ENCODE data around the gene SPAG5.
"Not testable (repeated sequence)": the region's sequence is repeated elsewhere in the genome, so short reads cannot be mapped to it uniquely, and the experiment has no call there.

Gene SPAG5

DNA sequence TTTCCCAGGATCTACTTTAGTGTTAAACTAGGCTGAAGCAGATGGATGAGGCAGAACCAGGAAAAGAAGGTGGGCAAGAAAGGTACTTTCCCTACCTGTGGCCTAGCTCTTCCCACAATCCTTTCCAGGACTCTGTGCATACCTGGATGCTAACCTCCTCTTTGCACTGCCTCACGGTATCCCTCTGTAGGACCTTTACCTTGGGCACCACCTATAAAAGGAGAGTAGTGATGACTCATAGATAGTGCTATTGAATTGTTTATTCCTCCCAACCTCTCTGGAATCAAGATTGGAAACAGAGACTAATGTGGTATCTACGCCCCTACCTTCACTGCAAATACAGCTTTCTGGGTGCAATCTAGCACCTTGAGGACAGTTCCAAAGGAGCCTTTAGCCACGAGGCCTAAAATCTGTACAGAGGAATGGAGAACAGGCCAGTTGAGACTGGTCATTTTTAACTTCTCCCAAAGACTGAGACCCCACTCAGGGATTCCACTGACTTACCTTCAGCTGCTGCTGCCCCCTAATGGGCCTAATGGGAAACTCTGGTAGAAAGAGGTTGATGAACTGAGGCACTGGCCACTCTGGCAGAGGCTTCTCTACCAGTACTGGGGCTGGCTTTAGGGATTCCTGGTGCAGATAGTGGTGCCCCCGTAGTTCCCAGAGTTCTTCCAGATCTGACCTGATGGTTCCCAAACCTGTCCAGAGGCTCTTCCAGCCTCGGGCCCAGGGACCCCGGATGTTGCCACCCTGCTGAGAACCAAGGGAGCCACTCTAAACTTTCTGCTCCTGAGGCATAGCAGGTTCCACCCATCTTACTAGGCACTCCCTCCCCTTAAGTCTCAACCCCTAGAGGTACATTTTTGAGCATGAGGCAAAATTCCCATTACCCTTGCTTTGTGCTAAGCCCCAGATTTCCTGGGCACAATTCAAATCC, 14.4 kb upstream of the SPAG5 start:
- DNase-seq (ENCODE audit: low read depth in 2 of 2), result no peak

DNA sequence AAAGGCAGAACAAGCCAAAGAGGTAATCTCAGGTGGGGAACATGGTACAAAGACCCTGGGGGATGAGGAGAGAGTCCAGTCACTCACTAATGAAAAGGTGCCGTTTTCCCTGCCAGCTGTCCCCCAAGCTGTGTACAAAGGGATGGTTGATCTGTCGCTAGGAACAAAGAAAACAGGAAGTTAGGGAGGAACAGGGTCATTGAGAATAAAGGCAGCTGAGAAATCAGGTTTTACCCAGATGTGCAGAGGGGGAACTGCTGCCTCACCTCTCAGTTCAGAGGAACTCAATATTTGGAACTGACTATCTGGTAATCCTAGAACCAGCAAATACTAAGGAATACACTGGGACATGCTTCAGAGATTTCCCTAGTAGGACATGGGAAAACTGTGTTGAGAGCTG, 13.7 kb upstream of the SPAG5 start:
- DNase-seq (ENCODE audit: low read depth in 2 of 2), result no peak

DNA sequence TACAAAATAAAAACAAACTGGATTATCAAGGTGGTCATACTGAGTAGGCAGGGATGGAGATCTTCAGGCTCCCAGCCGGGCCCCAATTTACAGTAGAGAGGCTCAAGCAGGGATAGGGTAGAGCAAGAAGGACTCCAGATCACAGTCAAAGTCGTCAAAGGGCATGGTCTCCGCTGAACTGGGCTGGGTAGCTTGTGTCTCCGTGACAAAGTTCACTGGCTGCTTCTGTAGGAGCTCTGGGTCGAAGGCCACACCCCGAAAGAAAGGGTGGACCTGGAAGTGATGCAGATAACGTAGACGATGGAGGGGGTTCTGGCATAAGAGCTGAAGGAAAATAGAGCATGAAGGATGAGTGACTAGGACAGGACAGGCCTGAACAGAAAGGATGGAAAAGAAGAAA, 11.6 kb upstream of the SPAG5 start:
- no peak for DNase-seq (ENCODE audit: low read depth in 2 of 2)

DNA sequence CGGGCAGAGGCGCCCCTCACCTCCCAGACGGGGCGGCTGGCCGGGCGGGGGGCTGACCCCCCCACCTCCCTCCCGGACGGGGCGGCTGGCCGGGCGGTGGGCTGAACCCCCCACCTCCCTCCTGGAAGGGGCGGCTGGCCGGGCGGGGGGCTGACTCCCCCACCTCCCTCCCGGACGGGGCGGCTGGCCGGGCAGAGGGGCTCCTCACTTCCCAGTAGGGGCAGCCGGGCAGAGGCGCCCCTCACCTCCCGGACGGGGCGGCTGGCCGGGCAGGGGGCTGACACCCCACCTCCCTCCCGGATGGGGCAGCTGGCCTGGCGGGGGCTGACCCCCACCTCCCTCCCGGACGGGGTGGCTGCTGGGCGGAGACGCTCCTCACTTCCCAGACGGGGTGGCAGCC, 5.2 kb upstream of the SPAG5 start:
- not testable (repeated sequence) for DNase-seq (ENCODE audit: low read depth in 2 of 2)

DNA sequence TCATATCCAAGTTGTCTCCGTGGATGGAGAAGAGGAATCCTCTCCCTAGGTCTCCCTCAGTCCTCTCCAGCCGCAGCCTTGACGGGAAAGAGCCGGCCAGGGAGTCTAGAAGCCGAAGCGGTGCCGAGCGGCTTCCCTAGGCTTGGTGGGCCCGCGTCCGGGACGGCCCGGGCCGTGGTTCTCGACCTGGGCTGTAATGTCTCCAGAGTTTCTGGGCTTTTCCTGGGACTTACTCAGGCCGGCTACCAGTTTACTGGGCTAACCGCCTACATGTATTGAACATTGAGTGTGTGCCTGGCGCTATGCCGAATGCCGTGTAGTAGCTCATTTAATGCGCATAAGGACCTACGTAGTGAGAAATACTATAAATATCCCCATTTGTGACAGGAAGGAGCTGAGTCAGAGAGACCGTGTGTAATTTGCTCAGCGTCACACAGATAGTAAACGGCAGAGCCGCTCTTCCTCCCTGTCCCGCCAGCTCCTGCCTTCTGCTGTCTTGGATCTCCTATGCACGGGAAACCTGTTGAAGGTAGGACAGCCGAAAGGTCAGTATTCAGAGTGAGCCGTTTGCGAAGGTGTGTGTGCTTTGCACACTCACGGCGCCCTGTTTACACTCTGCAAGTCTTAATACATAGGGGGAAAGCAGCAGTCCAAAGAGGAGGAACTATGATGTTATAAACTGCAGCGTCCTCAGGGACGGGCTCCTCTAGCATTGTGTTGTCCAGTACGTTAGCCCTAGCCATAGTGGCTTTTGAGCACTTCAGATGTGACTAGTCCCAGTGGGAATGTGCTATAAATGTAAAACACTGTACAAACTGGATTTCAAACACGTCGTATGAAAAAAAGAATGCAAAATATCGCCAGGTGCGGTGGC, 723 bp upstream of the SPAG5 start:
- DNase-seq (ENCODE audit: low read depth in 2 of 2), result peak; percentile 57 to 62

DNA sequence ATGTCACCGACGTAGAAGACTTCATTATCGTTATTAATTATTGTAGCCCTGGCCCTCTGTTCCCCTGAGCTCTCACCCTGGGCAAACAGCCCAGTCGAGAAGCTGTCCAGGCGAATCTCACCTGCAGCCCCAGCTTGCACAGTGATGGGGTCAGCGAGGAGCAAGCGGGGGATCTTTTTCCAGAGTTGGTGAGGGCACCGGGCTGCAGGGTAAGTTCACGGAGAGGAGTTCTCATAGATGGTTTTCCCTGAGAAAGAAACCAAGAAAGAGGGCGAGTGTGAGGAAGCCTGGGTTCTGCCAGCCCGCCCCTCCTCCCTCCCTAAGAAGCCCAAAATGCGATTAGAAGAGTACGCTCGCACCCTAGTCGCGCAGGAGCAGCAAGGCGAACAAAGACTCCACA, 436 bp downstream of the SPAG5 start:
- no peak for DNase-seq (ENCODE audit: low read depth in 2 of 2)

DNA sequence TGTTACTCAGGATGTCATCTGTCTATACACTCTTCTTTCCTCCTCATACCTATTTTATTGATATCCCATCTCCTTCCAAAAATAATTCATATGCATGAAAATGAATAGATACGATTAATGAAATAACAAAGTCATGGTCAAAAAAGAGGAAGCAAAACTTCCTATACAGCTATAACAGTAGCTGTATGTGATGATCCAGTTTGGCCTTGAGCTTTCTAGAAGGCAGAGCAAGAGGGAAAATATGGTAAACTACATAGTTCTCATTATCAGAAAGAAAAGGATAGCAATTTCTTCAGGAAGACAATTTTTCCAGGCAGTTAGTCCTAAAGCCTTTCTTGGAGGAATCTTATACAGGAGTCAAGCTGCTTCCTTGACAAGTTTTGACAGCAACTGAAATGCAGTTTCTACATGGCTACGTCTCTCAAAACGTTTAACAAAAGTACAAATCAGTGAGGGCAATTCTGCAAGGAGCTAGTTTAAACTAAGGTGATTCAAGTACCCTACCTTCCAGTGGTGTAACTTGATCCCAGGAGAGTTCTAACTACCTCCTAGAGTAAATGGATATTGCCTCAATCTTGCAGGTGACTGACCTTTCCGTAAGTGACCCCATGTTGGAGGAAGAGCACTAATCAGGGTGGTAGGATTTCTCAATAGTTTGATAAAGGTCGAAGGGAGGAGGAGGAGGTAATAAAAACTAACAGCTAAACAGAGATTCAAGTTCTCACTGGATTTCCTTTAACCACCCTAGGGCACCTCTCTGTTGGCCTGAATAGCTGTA, 1.0 kb downstream of the SPAG5 start:
- DNase-seq (ENCODE audit: low read depth in 2 of 2), result no peak

DNA sequence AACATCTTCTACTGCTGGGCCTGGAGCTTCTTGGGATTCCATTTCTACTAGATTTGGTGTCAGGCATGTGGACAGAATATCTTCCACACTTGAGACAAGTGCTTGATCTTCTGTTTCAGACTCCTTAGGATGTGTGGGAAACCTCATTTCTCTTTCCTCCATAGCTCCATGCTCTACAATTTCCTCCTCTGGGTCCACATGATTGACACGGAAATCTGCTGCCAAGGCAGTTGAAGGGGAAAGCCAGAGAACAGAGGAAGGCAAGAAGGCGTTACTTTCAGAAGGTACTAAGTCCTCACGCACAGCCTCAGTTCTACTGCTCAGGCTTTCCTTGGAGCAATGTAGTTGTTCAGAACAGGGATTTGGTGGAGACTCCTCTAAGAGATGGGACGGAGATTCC, 6.6 kb downstream of the SPAG5 start:
- no peak for DNase-seq (ENCODE audit: low read depth in 2 of 2)

DNA sequence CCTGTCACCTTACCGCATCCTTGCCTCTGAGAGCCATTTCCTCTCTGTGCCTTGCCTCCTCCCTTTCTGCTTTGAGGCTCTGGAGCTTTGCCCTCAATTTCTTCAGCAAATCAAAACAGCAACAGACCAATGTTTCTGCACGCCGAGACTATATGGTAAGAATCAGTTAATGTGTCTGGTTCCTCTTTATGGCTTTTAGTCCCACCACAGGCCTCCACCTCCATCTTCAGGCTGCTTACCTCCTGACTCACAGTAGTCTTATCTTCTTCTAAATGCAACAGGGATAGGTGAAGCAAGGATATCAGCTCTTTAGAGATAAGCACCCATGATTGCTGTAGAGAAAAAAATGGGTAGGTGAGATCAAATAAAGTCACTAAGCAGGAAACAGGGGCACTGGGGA, 13.0 kb downstream of the SPAG5 start:
- DNase-seq (ENCODE audit: low read depth in 2 of 2), result no peak

DNA sequence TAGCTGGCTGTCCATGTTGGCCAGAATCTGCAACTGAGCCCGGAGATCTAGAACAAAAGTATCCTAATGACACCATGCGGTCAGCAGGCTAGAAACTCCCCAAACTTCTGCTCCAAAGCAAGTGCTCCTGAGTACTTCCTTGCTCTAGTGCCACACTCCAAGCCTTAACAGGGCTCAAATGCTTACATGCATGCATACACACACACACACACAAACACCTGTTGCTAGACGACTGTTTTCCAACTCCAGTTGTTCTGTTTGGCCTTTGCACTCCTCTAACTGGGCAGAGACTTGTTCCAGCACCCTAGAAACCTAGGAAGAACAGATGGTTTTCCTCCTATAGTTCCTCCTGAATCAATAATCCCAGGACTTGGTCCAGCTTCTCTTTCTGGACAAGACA, 14.4 kb downstream of the SPAG5 start:
- DNase-seq (ENCODE audit: low read depth in 2 of 2), result no peak

DNA sequence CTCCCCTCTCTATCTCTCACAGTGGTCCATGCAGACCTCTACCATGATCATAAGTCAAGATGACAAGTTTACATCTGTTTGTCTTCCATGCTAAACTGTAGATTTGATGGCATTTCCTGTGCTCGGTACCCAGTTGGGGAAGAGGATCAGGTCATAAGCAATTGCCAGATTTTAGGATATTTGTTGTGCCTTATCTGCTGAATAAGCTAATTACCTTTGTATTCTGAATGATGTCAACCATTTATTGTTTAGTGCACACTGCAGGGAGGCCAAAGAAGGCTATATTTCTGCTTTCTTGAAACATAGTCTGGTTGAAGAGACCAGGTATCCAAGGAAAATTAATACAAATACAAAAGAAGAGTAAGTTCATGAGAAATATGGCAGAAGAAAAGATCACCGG, 16.3 kb downstream of the SPAG5 start:
- DNase-seq (ENCODE audit: low read depth in 2 of 2), result no peak

DNA sequence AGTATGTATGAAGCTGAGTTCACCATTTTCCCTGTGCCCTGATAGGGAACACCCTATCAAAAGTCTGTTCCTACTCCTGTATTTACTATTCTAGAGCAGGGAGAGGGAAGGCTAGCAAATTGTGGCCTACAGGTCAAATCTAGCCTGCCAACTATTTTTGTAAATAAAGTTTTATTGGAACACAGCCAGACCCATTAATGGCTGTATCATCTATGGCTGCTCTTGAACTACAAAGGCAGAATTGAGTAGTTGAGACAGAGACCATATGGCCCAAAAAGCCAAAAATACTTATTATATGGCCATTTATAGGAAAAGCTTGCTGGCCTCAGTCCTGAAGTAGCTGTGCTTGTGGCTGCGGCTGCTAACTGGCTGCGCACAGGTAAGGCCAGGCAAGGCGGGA, 17.9 kb downstream of the SPAG5 start:
- no peak for DNase-seq (ENCODE audit: low read depth in 2 of 2)

DNA sequence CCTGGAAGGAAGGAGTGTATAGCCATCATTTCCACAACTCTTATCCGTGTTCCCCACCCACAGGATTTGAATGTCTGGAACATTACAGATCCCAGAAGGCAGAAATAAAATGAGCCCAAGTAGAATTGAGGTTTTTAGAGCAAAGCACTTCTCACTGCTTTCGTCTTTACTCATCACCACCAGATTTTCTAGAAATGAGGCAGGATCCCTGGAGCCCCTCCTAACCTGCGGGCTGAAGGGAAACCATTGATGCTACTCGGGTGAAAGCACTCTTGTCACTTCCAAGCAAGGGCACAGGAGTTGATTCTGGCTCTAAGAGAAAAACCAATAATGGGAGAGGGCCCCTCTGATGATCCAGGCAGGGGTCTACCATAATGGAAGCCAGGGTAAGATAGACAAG, 19.3 kb downstream of the SPAG5 start:
- DNase-seq (ENCODE audit: low read depth in 2 of 2), result no peak

DNA sequence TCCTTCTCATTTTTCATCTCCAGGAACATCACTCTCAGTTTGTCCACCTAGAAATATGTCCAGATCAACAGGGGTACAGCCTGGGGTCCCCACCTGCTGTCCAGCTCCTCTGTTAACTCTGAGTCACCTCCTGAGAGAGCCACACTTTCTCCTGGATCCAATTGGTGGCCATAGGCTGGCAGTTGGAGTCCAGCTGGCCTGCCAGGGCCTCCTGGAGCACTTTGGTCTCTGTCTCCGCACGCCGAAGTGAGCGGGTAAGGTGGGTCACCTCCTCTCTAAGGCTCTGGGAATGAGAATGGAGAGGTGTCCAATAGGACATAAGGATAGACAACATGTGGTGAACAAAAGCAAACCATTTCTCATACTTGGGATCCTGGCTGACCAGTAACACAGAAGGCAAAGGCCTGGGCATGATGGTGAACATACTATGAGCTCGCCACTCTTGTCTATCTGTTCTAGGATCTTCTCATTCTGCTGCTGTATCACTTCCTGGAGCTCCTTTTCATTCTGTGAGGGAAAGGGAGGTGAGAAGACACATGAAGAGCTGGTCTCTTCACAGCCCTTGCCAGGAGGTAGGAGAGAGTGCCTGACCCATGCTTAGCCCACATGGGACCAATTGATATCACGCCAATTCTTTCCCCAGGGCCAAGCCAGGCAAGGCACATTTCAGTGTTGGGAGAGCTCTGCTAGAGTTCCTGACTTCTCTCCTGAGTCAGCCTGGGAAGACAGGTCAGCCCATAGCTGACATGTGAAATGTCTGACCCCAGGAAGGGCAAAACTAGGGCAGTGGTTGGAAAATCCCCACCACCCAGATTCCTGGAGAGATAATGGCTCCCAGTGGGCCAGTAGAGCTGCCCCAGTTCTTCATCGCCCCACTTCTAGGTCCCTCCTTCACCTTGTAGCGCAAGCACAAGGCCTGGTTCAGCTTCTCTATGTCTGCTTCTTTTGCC, 20.3 kb downstream of the SPAG5 start:
- DNase-seq (ENCODE audit: low read depth in 2 of 2), result no peak

DNA sequence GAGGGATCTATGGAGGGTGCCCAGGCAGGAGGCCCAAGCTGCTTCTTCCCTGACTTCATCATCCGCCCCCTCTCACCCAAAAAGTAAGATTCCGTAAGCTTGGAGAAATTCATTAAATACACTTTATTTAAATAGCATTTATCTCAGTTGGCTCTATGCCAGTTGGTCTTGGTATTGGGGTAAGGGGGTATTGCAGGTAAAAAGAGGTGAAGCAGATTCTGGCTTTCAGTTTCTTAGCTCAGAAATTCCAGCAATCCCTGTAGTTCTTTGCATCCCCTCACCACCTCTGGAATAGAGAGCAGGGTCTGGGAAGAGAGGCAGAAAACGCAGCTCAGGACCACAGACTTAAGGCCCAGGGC, 21.4 kb downstream of the SPAG5 start:
- DNase-seq (ENCODE audit: low read depth in 2 of 2), result no peak

DNA sequence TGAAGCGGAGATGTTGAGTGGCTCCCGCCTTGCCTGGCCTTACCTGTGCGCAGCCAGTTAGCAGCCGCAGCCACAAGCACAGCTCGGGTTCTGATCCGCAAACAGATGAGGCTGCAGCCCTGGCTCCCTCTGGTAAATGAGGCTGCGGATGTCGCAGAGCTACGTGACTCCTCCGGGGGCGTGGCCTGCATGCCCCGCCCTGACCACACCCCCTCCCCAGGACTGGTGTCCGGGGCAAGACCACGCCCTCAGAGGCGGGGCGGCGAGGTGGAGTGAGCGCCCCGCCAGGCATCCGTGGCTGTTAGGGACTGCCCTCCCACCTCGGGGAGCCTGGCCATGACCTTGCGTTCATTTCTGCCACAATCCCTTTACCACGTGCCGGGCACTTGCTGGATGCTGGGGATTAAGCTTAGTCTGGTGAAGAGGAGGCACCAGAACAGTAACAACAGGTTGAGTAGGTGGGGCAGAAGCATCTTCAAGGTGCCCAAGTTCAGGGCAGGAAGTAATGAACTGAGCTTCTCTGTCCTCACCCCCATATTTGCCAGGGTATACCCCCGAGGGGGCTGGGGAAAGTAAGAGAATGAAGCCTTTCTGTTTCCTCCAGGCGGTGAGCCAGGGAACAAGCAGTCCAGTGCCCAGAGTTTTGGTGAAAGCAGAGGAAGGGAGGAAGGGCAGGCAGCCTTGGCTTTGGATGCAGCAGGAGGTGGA, 21.9 kb downstream of the SPAG5 start, which contains the start of gene ALDOC:
ALDOC (minus strand) TSS at position 138 of the 708 bp plus-strand sequence. CDS start 1,363 bp downstream, outside the sequence.
- peak; percentile 72 to 76 for DNase-seq (ENCODE audit: low read depth in 2 of 2)

DNA sequence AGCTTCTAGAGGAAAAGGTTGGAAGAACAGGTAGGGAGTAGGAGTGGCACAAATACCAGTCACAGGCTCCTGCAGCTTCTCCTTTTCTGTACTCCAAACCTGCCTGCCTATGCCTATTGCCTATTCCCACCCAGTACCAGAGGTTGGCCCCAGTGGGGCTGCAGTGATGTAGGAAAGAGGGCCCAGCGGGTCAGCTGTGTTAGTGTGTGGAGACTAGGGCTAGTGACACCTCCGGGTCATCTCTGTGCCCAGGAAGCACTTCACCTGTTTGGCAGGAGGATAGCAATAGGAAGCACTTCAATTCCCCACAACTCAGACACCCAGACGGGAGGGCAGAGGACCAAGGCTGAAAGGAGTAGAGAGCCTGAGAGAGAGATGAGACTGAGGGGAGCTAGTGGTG, 22.8 kb downstream of the SPAG5 start:
- not testable (repeated sequence) for DNase-seq (ENCODE audit: low read depth in 2 of 2)

DNA sequence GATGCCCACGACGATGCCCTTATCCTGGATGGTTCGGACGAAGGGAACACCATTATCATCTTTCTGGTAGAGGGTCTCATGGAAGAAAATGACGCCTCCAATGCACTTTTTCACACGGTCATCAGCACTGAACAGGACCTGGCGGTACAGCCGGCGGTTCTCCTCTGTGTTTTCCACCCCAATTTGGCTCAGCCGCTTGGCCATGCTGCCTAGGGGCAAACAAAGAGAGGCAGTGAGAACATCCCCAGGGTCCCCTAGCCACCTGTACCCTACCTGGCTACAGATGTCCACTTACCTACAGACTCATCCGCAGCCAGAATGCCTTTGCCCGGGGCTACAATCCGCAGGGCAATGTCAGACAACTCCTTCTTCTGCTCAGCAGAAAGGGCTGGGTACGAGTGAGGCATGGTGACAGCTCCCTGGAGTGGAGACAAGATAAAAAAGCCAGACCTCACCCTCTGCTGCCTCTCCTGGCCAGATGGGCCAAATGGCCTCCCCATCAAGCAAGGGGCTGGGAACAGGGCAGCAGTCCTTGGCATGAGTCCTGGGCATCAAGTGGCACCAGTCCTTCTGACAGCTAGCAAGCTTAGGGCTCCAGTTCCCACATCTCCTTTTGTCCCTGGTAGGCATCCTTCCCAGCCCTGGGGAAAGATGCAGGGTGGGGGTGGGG, 23.6 kb downstream of the SPAG5 start:
- no peak for DNase-seq (ENCODE audit: low read depth in 2 of 2)

DNA sequence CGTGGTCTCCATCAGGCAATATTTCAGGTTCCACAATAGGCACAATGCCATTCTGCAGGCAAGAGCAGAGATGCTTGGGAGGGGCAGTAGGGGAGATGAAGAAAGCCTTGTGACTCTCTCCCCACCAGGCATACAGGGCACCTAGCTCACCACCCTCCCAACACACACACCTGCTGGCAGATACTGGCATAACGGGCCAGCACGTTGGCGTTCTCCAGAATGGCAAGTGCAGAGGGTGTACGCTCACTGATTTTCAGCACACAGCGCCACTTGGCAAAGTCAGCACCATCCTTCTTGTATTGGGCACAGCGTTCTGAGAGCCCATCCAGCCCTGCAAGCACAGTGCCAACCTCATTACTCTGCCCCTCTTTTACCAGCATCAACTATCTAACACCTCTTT, 24.3 kb downstream of the SPAG5 start:
- no peak for DNase-seq (ENCODE audit: low read depth in 2 of 2)
